ENCODE measurements around the gene COL21A1.

- TF ChIP-seq PKNOX1 (IDR thresholded peaks at IDR 0.05) = no peak
- no peak for TF ChIP-seq ZNF384 (IDR thresholded peaks at IDR 0.05)
- TF ChIP-seq NFRKB (IDR thresholded peaks at IDR 0.05) = no peak
- no peak for TF ChIP-seq SUZ12 (IDR thresholded peaks at IDR 0.05)
- TF ChIP-seq ELF4 (IDR thresholded peaks at IDR 0.05) = no peak
- no peak for TF ChIP-seq ARNT (IDR thresholded peaks at IDR 0.05)
- no peak for TF ChIP-seq BHLHE40 (IDR thresholded peaks at IDR 0.05; ENCODE audit: borderline replicate concordance)
- no peak for TF ChIP-seq FOXK2 (IDR thresholded peaks at IDR 0.05)
- TF ChIP-seq TARDBP (IDR thresholded peaks at IDR 0.05) = no peak
Measured at GRCh38 chr6:56214703-56215101, 32.7 kb downstream of the COL21A1 start.
